Cardiac muscle cell (in vitro differentiated cells and primary cell): ENCODE results near the gene COL19A1. TPM values are rescaled to one million over a fixed set of nuclear protein-coding genes. Genes with fewer than 3 reads are reported as not detected.

Experiments
- DNase-seq, 2 donors: peaks; one replicate each; pipeline versions ENCODE4 v3.0.0 to v3.0.0-alpha.2; 2010 to 2017; ENCODE audit warnings: low read depth in 1 of 2, low spot score in 1 of 2
- H3K27ac ChIP-seq: fragments of 200-600 bp; sonication (generic); 2 replicates; pipeline ENCODE4 v1.5.1; 2016
- H3K27me3 ChIP-seq: fragments of 200-600 bp; sonication (generic); 2 replicates; pipeline ENCODE4 v1.6.0; 2016; ENCODE audit warnings: control low read depth
- H3K36me3 ChIP-seq: fragments of 200-600 bp; sonication (generic); 2 replicates; pipeline ENCODE4 v1.5.1; 2016; ENCODE audit warnings: control low read depth
- H3K4me1 ChIP-seq: fragments of 200-600 bp; sonication (generic); 2 replicates; pipeline ENCODE4 v1.8.1; 2017; ENCODE audit warnings: low read depth, mild to moderate bottlenecking, mixed run types
- H3K4me3 ChIP-seq: fragments of 200-600 bp; sonication (generic); 2 replicates; pipeline ENCODE4 v1.5.1; 2016; ENCODE audit warnings: mild to moderate bottlenecking
- H3K9me3 ChIP-seq: fragments of 200-600 bp; sonication (generic); 2 replicates; pipeline ENCODE4 v1.5.1; 2017; ENCODE audit warnings: low read depth, mild to moderate bottlenecking, control low read depth
- polyA plus RNA-seq: library from polyadenylated mRNA; unstranded; fragments of >200 nt; fragmentation: Nextera tagmentation; extraction: Ambion mirVana; gene quantifications from 2 replicates; pipeline ENCODE4 v1.2.1, GENCODE V29; 2016
- total RNA-seq: library from RNA; depleted of rRNA; stranded (reverse); fragments of >200 nt; gene quantifications from 2 replicates; pipeline ENCODE4 v1.2.3, GENCODE V29; 2016
- TF ChIP-seq, protein P1 (sequence below): IDR thresholded peaks from 2 replicates; pipeline ENCODE4 v1.5.1; 2012; ENCODE audit warnings: low read depth, mild to moderate bottlenecking, low read length

Gene COL19A1
- total and polyA plus RNA-seq, 2 experiments from 2014 or later = 0.10 to 0.27 TPM

DNA sequence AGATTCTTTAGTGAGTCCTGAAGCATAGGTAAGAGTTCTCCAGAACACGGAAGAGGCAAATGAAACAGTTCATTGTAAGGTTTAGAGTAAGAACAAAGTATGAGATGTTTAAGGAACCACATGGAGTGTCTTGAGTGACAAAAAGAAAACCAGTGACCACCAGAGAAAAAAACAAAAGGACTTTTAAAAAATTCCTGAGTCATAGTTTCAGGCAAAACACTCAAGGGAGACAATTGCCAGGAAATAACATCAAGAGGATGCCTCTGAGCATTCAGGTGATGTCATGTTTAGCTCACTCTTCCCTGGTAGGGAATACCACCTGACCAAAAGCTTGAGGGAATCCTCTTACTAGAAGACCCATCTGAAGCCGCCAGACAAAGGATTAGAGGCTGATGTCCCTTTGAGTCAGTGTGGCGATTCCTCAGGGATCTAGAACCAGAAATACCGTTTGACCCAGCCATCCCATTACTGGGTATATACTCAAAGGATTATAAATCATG, 110.3 kb downstream of the COL19A1 start:
- TF ChIP-seq, protein P1, sequence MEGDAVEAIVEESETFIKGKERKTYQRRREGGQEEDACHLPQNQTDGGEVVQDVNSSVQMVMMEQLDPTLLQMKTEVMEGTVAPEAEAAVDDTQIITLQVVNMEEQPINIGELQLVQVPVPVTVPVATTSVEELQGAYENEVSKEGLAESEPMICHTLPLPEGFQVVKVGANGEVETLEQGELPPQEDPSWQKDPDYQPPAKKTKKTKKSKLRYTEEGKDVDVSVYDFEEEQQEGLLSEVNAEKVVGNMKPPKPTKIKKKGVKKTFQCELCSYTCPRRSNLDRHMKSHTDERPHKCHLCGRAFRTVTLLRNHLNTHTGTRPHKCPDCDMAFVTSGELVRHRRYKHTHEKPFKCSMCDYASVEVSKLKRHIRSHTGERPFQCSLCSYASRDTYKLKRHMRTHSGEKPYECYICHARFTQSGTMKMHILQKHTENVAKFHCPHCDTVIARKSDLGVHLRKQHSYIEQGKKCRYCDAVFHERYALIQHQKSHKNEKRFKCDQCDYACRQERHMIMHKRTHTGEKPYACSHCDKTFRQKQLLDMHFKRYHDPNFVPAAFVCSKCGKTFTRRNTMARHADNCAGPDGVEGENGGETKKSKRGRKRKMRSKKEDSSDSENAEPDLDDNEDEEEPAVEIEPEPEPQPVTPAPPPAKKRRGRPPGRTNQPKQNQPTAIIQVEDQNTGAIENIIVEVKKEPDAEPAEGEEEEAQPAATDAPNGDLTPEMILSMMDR = no peak
- DNase-seq = no peak
- Histone ChIP-seq H3K36me3 (no peaks in the 10 kb centered on the region), H3K27me3 (no peaks in the 10 kb centered on the region), H3K27ac (no peak overlapping the region), H3K4me3 (no peak overlapping the region), H3K4me1 (peaks cover 8% of the 10 kb centered on the region), H3K9me3 (no peaks in the 10 kb centered on the region)

DNA sequence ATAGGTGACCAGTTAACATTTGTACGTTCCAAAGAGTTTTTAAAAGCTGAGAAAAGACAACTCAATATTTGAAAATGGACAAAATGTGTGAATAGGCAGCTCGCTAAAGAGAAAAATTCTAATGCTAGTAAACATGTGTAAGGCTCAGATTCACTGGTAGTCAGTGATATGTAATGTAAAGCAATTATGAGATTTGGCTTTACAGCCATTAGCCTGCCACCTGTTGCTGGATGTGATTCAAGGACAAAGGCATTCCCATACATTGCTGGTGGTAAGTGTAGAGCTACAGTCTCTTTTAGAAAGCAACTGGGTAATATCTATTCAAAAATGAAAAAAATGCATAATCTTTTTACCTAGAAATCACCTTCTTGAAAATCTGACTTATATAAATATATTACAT, 114.3 kb downstream of the COL19A1 start:
- no peak overlapping the region for H3K27ac ChIP-seq
- no peaks in the 10 kb centered on the region for H3K36me3 ChIP-seq
- no peak for DNase-seq
- H3K4me3 ChIP-seq = no peak overlapping the region
- no peaks in the 10 kb centered on the region for H3K9me3 ChIP-seq
- H3K27me3 ChIP-seq = no peaks in the 10 kb centered on the region
- H3K4me1 ChIP-seq = no peaks in the 10 kb centered on the region
- TF ChIP-seq, protein P1 = no peak

DNA sequence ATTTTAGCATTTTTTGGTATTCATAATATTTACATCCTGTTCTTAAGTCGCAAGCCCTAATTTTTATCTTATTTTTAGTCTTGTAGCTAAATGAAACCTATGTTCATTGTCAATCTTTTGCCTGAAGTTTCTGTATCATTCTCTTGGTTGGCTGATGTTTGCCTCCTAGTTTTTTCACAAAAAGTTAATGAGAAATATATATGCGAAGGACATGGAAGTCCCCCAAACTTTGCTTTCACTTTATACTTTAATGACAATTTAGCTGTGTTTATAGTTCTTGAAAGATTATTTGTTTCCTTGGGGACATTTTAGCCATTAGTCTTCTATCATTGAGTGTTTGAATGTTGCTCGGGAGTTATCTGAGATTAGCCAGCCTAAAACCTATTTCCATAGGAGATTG, 118.2 kb downstream of the COL19A1 start:
- TF ChIP-seq, protein P1 = no peak
- H3K36me3 ChIP-seq = no peaks in the 10 kb centered on the region
- DNase-seq = no peak
- H3K27me3 ChIP-seq = no peaks in the 10 kb centered on the region
- H3K9me3 ChIP-seq = no peaks in the 10 kb centered on the region
- H3K27ac ChIP-seq = no peak overlapping the region
- no peak overlapping the region for H3K4me3 ChIP-seq
- H3K4me1 ChIP-seq = no peaks in the 10 kb centered on the region

DNA sequence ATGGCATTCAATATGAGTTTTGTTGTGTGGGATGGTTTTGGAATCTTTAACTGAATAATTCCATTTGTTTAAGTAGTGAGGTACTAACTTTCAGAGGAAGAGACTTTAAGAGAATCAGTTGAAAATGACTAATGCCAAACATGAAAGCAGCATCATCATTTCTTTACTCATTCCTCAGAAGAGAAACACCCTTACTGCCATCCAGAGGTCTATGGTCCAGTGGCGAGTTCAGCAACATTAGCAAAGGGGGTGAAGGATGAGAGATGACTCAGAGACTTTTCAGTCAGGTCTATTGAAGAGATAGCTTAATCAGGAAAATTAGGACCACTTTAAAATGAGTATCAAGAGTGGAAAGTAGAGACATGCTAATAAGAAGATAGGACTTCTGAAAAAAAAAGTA, 118.8 kb downstream of the COL19A1 start:
- Histone ChIP-seq H3K36me3 (no peaks in the 10 kb centered on the region), H3K27ac (no peak overlapping the region), H3K4me3 (no peak overlapping the region), H3K27me3 (no peaks in the 10 kb centered on the region), H3K4me1 (no peaks in the 10 kb centered on the region), H3K9me3 (no peaks in the 10 kb centered on the region)
- TF ChIP-seq, protein P1 = no peak
- DNase-seq = no peak

DNA sequence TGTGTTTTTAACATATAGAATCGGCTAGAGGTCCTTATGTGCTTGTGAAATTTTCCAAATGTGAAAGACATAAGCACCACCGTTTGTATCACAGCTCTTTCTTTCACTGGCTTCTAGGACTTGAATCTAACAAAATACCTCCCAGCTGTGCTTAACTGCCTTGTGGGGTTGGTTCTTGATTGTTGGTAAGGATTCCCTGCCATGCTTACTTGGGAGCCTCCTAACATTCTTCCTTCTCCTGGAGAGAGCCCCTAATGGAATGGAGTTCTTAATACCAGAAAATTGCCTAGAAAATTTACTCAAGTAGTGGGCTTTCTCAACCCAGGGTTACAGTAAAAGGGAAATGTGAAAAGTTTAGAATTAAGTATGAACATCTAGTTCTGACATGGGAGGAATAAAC, 121.2 kb downstream of the COL19A1 start:
- Histone ChIP-seq H3K4me1 (no peaks in the 10 kb centered on the region), H3K27me3 (no peaks in the 10 kb centered on the region), H3K27ac (no peak overlapping the region), H3K9me3 (no peaks in the 10 kb centered on the region), H3K36me3 (no peaks in the 10 kb centered on the region), H3K4me3 (no peak overlapping the region)
- TF ChIP-seq, protein P1 = no peak
- no peak for DNase-seq
